Measurements from ENCODE around the gene GPR84. TPM values are rescaled to one million over a fixed set of nuclear protein-coding genes. Genes with fewer than 3 reads are reported as not detected.

Gene GPR84
- total and polyA plus RNA-seq, 9 of the 15 experiments (the other 6 are each of a cell fraction or from before 2014, with no cell fraction given) = 0.07 to 0.18 (median 0.11) TPM; not detected in 5

DNA sequence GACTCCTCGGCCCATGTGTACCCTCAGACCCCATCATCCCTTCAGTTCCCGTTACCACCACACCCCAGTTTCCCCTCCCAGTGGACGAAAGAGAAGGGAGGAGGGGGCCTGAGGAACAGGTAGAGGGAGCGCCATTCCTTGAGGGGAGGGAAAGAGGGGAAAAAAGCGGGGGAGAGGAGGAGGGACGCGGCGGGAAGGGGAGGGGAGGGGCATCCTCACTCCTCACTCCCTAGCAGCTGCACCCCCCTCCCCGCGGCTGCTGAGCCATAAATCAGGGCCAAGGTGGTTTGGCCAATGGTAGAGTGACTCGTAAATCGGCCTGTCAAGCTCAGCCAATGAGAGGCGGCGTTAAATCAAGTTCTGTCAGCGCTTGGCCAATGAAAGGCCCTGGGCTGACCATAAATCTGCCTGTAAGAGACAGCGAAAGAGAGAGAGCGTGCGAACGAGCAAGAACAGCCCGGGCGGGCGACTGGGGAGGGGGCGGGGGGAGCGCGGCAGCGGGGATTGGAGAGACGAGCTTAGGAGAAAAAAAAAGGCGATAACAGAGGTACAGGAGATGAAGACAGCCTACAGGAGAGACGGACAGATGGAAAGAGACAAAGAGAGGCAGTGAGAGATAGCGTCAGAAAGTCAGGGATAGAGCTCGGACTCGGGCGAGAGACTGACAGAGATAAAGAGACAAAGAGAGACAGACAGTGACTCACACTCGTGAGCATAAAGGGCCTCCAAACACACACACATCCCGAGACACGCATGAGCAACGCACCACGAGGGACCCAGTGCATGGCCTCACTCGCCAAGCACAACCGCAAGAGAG lies 5.1 kb downstream of the GPR84 start (continued):
- TF ChIP-seq PRPF4 (IDR thresholded peaks at IDR 0.05; ENCODE audit: insufficient read depth, low read depth, low read length, poor library complexity, severe bottlenecking) (no peak), POLR2AphosphoS2 (IDR thresholded peaks at IDR 0.05; ENCODE audit: low read length) (no peak), SREBF1 (IDR thresholded peaks at IDR 0.05; ENCODE audit: borderline replicate concordance, low read depth, low read length) (no peak), MEIS2 (IDR thresholded peaks at IDR 0.05; ENCODE audit: partially characterized antibody) (peak; percentile 100), FOXA3 (CRISPR knock-in tag; conservative IDR thresholded peaks at IDR 0.05 in 1 of 2, IDR thresholded peaks at IDR 0.05 in 1 of 2) (no peak), DMBX1 (CRISPR knock-in tag; IDR thresholded peaks at IDR 0.05; ENCODE audit: borderline replicate concordance) (0 out of 2 replicates have a peak, but pooled peaks have one; percentile 37), MYBL2 (IDR thresholded peaks at IDR 0.05; ENCODE audit: low read depth) (peak; percentile 63; the same call in 1 of the 2 replicates), MYBL2 (CRISPR knock-in tag; IDR thresholded peaks at IDR 0.05; ENCODE audit: borderline replicate concordance) (no peak), HDAC1 (IDR thresholded peaks at IDR 0.05) (peak; percentile 16 to 89; a peak in 3 of 4 replicates), RBM14 (IDR thresholded peaks at IDR 0.05; ENCODE audit: borderline replicate concordance, insufficient read depth, low read depth, low read length) (no peak), FOXM1 (IDR thresholded peaks at IDR 0.05; ENCODE audit: low read depth) (peak; percentile 90), FOXM1 (CRISPR knock-in tag; IDR thresholded peaks at IDR 0.05; ENCODE audit: low read depth) (0 out of 2 replicates have a peak, but pooled peaks have one; percentile 29), CREB1 (IDR thresholded peaks at IDR 0.05) (peak; percentile 57; the same call in 1 of the 2 replicates), CREB1 (CRISPR knock-in tag; IDR thresholded peaks at IDR 0.05) (peak; percentile 78), ZNF445 (CRISPR knock-in tag; IDR thresholded peaks at IDR 0.05; ENCODE audit: low read depth) (no peak), ZNF76 (CRISPR knock-in tag; IDR thresholded peaks at IDR 0.05; ENCODE audit: borderline replicate concordance) (no peak), TBL1XR1 (IDR thresholded peaks at IDR 0.05; ENCODE audit: low read length in 2 of 2) (peak in 1 of 2 experiments; percentile 18; a peak in 3 of 4 replicates), ZKSCAN3 (CRISPR knock-in tag; IDR thresholded peaks at IDR 0.05) (no peak), ASH1L (IDR thresholded peaks at IDR 0.05; ENCODE audit: borderline replicate concordance, low read depth, partially characterized antibody) (peak; percentile 99)
- TF ChIP-seq, protein P1, sequence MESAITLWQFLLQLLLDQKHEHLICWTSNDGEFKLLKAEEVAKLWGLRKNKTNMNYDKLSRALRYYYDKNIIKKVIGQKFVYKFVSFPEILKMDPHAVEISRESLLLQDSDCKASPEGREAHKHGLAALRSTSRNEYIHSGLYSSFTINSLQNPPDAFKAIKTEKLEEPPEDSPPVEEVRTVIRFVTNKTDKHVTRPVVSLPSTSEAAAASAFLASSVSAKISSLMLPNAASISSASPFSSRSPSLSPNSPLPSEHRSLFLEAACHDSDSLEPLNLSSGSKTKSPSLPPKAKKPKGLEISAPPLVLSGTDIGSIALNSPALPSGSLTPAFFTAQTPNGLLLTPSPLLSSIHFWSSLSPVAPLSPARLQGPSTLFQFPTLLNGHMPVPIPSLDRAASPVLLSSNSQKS (CRISPR knock-in tag; IDR thresholded peaks at IDR 0.05) = no peak
- TF ChIP-seq, protein P2, sequence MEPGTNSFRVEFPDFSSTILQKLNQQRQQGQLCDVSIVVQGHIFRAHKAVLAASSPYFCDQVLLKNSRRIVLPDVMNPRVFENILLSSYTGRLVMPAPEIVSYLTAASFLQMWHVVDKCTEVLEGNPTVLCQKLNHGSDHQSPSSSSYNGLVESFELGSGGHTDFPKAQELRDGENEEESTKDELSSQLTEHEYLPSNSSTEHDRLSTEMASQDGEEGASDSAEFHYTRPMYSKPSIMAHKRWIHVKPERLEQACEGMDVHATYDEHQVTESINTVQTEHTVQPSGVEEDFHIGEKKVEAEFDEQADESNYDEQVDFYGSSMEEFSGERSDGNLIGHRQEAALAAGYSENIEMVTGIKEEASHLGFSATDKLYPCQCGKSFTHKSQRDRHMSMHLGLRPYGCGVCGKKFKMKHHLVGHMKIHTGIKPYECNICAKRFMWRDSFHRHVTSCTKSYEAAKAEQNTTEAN (CRISPR knock-in tag; IDR thresholded peaks at IDR 0.05) = peak; percentile 87; the same call in 1 of the 2 replicates

All from K562 (cell line).